Panc1 (cell line): ENCODE results near the gene ASPRV1. TPM values are rescaled to one million over a fixed set of nuclear protein-coding genes. Genes with fewer than 3 reads are reported as not detected.

Source experiments
- ATAC-seq: fragments of 200-7000 bp; cut with Tn5 transposase; 2 replicates; pipeline ENCODE4 v1.9.1; 2020; ENCODE audit warnings: mild to moderate bottlenecking, moderate library complexity
- BruUV-seq: library from RNA; stranded (reverse); fragments of 400-500 nt; replicated peaks from 2 replicates; lab custom pipeline; 2021; lab: Mats Ljungman, UMichigan
- CTCF ChIA-PET: fragments of 300-600 bp; sonication (Branson Sonifier 250); formaldehyde crosslinking; loops from one replicate; lab custom pipeline; 2022; ENCODE audit warnings: antibody characterized with exemption; lab: Charles Lee
- POLR2A ChIA-PET: fragments of 300-600 bp; sonication (Branson Sonifier 250); formaldehyde crosslinking; loops from one replicate; lab custom pipeline; 2022; ENCODE audit warnings: antibody characterized with exemption; lab: Charles Lee
- DNase-seq: peaks from one replicate; pipeline ENCODE4 v3.0.0-alpha.2; 2010; ENCODE audit warnings: low read depth, low spot score
- H3K27ac ChIP-seq: 2 replicates; pipeline ENCODE4 v1.5.1; 2011; ENCODE audit warnings: mild to moderate bottlenecking, low read length, inconsistent platforms
- H3K27me3 ChIP-seq: fragments of 200-500 bp; sonication (Bioruptor generic); 2 replicates; pipeline ENCODE4 v1.6.0; 2014; ENCODE audit warnings: low read length, inconsistent platforms; ENCODE audit not compliant: control insufficient read depth, insufficient read depth
- H3K36me3 ChIP-seq: fragments of 200-500 bp; sonication (Bioruptor generic); 2 replicates; pipeline ENCODE4 v1.5.1; 2014; ENCODE audit warnings: inconsistent platforms, mild to moderate bottlenecking, low read length, moderate library complexity; ENCODE audit not compliant: control insufficient read depth, insufficient read depth
- H3K4me1 ChIP-seq: 2 replicates; pipeline ENCODE4 v1.5.1; 2011; ENCODE audit warnings: inconsistent platforms, mild to moderate bottlenecking, low read length, moderate library complexity; ENCODE audit not compliant: control insufficient read depth, insufficient read depth
- H3K4me3 ChIP-seq, 2 experiments: 2 replicates each; pipeline ENCODE4 v1.5.1; 2011 to 2012; ENCODE audit warnings: low read depth in 2 of 2, low read length in 2 of 2, mild to moderate bottlenecking in 2 of 2, inconsistent platforms in 1 of 2, moderate library complexity in 1 of 2
- H3K9me3 ChIP-seq: fragments of 200-500 bp; sonication (Bioruptor generic); 2 replicates; pipeline ENCODE4 v1.5.1; 2014; ENCODE audit warnings: low read depth, mild to moderate bottlenecking, inconsistent platforms, low read length, moderate library complexity; ENCODE audit not compliant: control insufficient read depth, insufficient read depth
- POLR2AphosphoS5 ChIP-seq: IDR thresholded peaks from 2 replicates; pipeline ENCODE4 v1.6.1; 2012; ENCODE audit warnings: mild to moderate bottlenecking, low read depth, low read length, moderate library complexity
- SIN3A ChIP-seq: IDR thresholded peaks from 2 replicates; pipeline ENCODE4 v1.6.1; 2012; ENCODE audit warnings: low read depth, mild to moderate bottlenecking, low read length, moderate library complexity, borderline replicate concordance; ENCODE audit not compliant: insufficient read depth
- TCF7L2 ChIP-seq: IDR thresholded peaks from 2 replicates; pipeline ENCODE4 v1.6.1; 2011; ENCODE audit warnings: mild to moderate bottlenecking, low read depth, low read length, inconsistent platforms
- in situ Hi-C: cut with HindIII; loops from 2 replicates; pipeline ENCODE4 v1.10.0; 2016; ENCODE audit warnings: low sequenced_read_pairs, low pct_unique_long_range_greater_than_20kb
- intact Hi-C: fragments of 100-400 bp; cut with micrococcal nuclease; formaldehyde crosslinking; loops from one replicate; pipeline ENCODE4 v1.10.0; 2022; ENCODE audit not compliant: unreplicated experiment
- total RNA-seq: library from RNA; stranded (reverse); gene quantifications from one replicate; pipeline ENCODE4 v1.2.1, GENCODE V29; 2021; ENCODE audit not compliant: unreplicated experiment
- TF ChIP-seq, protein P1 (sequence below): fragments of 450-650 bp; IDR thresholded peaks from 2 replicates; pipeline ENCODE4 v1.5.1; 2017; ENCODE audit warnings: mild to moderate bottlenecking
- TF ChIP-seq, protein P2 (sequence below), 2 experiments: IDR thresholded peaks; 2 replicates each; pipeline ENCODE4 v1.6.1; 2011 to 2012; ENCODE audit warnings: low read depth in 2 of 2, control low read depth in 1 of 2, low read length in 1 of 2, mild to moderate bottlenecking in 1 of 2, moderate library complexity in 1 of 2; ENCODE audit not compliant: insufficient read depth in 1 of 2

ASPRV1 gene
- total RNA-seq, 1 experiment from 2014 or later: 0.21 TPM

DNA sequence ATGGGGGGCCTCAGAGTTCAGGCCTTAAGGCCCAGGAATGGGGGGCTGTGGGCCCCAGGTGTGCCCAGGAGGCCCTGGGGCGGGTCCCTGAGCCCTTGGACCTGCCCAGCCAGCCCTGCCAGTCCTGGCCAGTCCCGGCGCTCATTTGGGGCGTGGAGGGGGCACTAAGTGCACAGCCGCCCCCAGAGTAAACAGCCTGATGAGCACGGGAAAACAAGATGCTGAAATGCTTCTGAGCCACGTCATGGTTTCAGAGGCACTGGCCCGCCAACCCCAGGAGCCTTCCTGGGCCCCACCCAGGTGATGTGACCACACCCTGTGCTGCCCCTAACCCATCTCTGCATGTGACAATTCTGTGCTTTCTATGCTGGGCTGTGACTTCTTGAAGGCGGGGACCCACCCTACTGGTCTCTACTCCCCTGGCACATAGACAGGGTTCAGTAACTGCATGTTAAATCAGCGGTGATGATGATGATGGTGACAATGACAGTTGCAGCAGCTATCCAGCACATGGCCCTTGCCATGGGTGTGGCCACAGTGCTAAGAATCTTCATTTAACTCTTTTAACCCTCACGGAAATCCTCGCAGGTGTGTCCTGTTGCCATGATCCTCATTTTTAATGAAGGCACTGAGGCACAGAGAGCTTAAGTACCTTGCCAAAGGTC is 28.1 kb upstream of the ASPRV1 start:
- Histone ChIP-seq H3K9me3 (no peaks in the 10 kb centered on the region), H3K27me3 (no peaks in the 10 kb centered on the region), H3K4me1 (no peaks in the 10 kb centered on the region), H3K4me3 (no peak overlapping the region), H3K36me3 (no peaks in the 10 kb centered on the region), H3K27ac (no peak overlapping the region)
- in situ Hi-C loops (no loop called here), intact Hi-C loops (no loop called here)
- TF ChIP-seq SIN3A (no peak), POLR2AphosphoS5 (no peak), TCF7L2 (no peak)
- TF ChIP-seq, protein P1, sequence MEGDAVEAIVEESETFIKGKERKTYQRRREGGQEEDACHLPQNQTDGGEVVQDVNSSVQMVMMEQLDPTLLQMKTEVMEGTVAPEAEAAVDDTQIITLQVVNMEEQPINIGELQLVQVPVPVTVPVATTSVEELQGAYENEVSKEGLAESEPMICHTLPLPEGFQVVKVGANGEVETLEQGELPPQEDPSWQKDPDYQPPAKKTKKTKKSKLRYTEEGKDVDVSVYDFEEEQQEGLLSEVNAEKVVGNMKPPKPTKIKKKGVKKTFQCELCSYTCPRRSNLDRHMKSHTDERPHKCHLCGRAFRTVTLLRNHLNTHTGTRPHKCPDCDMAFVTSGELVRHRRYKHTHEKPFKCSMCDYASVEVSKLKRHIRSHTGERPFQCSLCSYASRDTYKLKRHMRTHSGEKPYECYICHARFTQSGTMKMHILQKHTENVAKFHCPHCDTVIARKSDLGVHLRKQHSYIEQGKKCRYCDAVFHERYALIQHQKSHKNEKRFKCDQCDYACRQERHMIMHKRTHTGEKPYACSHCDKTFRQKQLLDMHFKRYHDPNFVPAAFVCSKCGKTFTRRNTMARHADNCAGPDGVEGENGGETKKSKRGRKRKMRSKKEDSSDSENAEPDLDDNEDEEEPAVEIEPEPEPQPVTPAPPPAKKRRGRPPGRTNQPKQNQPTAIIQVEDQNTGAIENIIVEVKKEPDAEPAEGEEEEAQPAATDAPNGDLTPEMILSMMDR: no peak
- TF ChIP-seq, protein P2, sequence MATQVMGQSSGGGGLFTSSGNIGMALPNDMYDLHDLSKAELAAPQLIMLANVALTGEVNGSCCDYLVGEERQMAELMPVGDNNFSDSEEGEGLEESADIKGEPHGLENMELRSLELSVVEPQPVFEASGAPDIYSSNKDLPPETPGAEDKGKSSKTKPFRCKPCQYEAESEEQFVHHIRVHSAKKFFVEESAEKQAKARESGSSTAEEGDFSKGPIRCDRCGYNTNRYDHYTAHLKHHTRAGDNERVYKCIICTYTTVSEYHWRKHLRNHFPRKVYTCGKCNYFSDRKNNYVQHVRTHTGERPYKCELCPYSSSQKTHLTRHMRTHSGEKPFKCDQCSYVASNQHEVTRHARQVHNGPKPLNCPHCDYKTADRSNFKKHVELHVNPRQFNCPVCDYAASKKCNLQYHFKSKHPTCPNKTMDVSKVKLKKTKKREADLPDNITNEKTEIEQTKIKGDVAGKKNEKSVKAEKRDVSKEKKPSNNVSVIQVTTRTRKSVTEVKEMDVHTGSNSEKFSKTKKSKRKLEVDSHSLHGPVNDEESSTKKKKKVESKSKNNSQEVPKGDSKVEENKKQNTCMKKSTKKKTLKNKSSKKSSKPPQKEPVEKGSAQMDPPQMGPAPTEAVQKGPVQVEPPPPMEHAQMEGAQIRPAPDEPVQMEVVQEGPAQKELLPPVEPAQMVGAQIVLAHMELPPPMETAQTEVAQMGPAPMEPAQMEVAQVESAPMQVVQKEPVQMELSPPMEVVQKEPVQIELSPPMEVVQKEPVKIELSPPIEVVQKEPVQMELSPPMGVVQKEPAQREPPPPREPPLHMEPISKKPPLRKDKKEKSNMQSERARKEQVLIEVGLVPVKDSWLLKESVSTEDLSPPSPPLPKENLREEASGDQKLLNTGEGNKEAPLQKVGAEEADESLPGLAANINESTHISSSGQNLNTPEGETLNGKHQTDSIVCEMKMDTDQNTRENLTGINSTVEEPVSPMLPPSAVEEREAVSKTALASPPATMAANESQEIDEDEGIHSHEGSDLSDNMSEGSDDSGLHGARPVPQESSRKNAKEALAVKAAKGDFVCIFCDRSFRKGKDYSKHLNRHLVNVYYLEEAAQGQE (IDR thresholded peaks at IDR 0.05; ENCODE audit: insufficient read depth in 1 of 2, low read depth in 2 of 2, low read length in 1 of 2): no peak
- ATAC-seq: no peak
- CTCF ChIA-PET: no interaction called here
- POLR2A ChIA-PET: no interaction called here
- no TSS peak for BruUV-seq
- DNase-seq: no peak

DNA sequence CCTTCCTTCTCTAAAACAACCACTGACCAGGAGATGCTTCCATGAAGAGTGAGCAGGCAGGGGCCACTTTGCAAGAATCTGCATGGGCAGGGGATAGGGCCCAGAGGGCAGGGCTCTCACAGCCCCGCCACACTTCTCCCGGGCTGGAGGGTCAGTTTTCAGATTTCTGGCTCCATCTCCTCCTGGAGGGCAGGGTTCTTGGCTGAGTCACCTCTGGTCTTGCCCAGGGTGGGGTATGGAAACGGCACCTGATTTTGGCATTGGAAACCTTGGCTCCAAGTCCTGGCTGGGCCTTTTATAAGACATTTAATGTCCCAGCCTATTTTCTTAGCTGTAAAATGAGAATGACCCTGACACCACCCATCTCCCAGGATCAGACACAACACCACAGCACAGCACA is 27.6 kb upstream of the ASPRV1 start:
- ATAC-seq: no peak
- no peak overlapping the region for H3K27ac ChIP-seq

More for the DNA sequence above, 27.6 kb upstream of the ASPRV1 start:
- TF ChIP-seq, protein P1: no peak
- no peak for TF ChIP-seq TCF7L2
- no peak for TF ChIP-seq SIN3A
- TF ChIP-seq POLR2AphosphoS5: no peak
- TF ChIP-seq, protein P2 (IDR thresholded peaks at IDR 0.05; ENCODE audit: insufficient read depth in 1 of 2, low read depth in 2 of 2, low read length in 1 of 2): no peak
- Histone ChIP-seq H3K4me1 (no peaks in the 10 kb centered on the region), H3K36me3 (no peaks in the 10 kb centered on the region), H3K27me3 (no peaks in the 10 kb centered on the region), H3K4me3 (no peak overlapping the region), H3K9me3 (no peaks in the 10 kb centered on the region)
- in situ Hi-C loops (no loop called here), intact Hi-C loops (no loop called here)
- CTCF ChIA-PET: no interaction called here
- no TSS peak for BruUV-seq
- DNase-seq: no peak
- POLR2A ChIA-PET: no interaction called here
